HG03097 (cell line): Measurements from ENCODE around the gene INSR.
"Not testable (repeated sequence)": the region's sequence is repeated elsewhere in the genome, so short reads cannot be mapped to it uniquely, and the experiment has no call there.

ENCODE experiments used
- ATAC-seq: cut with Tn5 transposase; IDR thresholded peaks from one replicate; pipeline ENCODE4 v1.9.1; 2021; ENCODE audit not compliant: unreplicated experiment, low FRiP score

INSR gene

GRCh38 chr19:7226739-7227138, 67.5 kb downstream of the INSR start:
- no peak for ATAC-seq

- no peak for ATAC-seq
Observed at GRCh38 chr19:7225741-7226140, 68.5 kb downstream of the INSR start.

GRCh38 chr19:7224995-7225394, 69.2 kb downstream of the INSR start:
- ATAC-seq = no peak

- ATAC-seq = no peak
Observed at GRCh38 chr19:7224209-7224686, 70.0 kb downstream of the INSR start.

GRCh38 chr19:7223429-7223828, 70.8 kb downstream of the INSR start:
- no peak for ATAC-seq

GRCh38 chr19:7219056-7219455, 75.2 kb downstream of the INSR start:
- no peak for ATAC-seq

GRCh38 chr19:7217861-7218260, 76.4 kb downstream of the INSR start:
- ATAC-seq = no peak

- no peak for ATAC-seq
Observed at GRCh38 chr19:7216373-7216902, 77.8 kb downstream of the INSR start.

GRCh38 chr19:7215176-7215575, 79.0 kb downstream of the INSR start:
- ATAC-seq = no peak

- no peak for ATAC-seq
Observed at GRCh38 chr19:7214324-7215089, 79.7 kb downstream of the INSR start.

GRCh38 chr19:7213628-7214323, 80.4 kb downstream of the INSR start:
- ATAC-seq = no peak

- ATAC-seq = no peak
Observed at GRCh38 chr19:7211191-7211951, 82.8 kb downstream of the INSR start.

- no peak for ATAC-seq
Observed at GRCh38 chr19:7210359-7210758, 83.9 kb downstream of the INSR start.

- not testable (repeated sequence) for ATAC-seq
Observed at GRCh38 chr19:7209597-7210325, 84.5 kb downstream of the INSR start.

GRCh38 chr19:7209036-7209435, 85.2 kb downstream of the INSR start:
- not testable (repeated sequence) for ATAC-seq

- no peak for ATAC-seq
Observed at GRCh38 chr19:7203332-7203731, 90.9 kb downstream of the INSR start.

- no peak for ATAC-seq
Observed at GRCh38 chr19:7202888-7203287, 91.3 kb downstream of the INSR start.

GRCh38 chr19:7200736-7201135, 93.5 kb downstream of the INSR start:
- no peak for ATAC-seq

- ATAC-seq = no peak
Observed at GRCh38 chr19:7199613-7200533, 94.3 kb downstream of the INSR start.
